Trophoblast cell (in vitro differentiated cells and primary cell): Measurements from ENCODE around the gene PGS1.

Experiments used
- DNase-seq, 2 donors: peaks; one replicate each; pipeline ENCODE4 v3.0.0-alpha.2; 2016
- H2AFZ ChIP-seq: 2 replicates; pipeline ENCODE4 v1.6.1; 2013; ENCODE audit warnings: low read length, moderate library complexity, mild to moderate bottlenecking; ENCODE audit not compliant: insufficient read depth, poor library complexity
- H2AK5ac ChIP-seq: 2 replicates; pipeline ENCODE4 v1.6.1; 2013; ENCODE audit warnings: mild to moderate bottlenecking, low read length
- H2BK120ac ChIP-seq: 2 replicates; pipeline ENCODE4 v1.6.1; 2013; ENCODE audit warnings: low read length, mild to moderate bottlenecking, moderate library complexity; ENCODE audit not compliant: insufficient read depth, poor library complexity
- H2BK12ac ChIP-seq: 2 replicates; pipeline ENCODE4 v1.6.1; 2013; ENCODE audit warnings: mild to moderate bottlenecking, low read length, moderate library complexity
- H2BK5ac ChIP-seq: 2 replicates; pipeline ENCODE4 v1.6.1; 2013; ENCODE audit warnings: low read length, low read depth, moderate library complexity, mild to moderate bottlenecking; ENCODE audit not compliant: poor library complexity
- H3K14ac ChIP-seq: 2 replicates; pipeline ENCODE4 v1.6.1; 2013; ENCODE audit warnings: mild to moderate bottlenecking, low read length
- H3K18ac ChIP-seq: 2 replicates; pipeline ENCODE4 v1.6.1; 2013; ENCODE audit warnings: mild to moderate bottlenecking, low read length
- H3K23ac ChIP-seq: 2 replicates; pipeline ENCODE4 v1.6.1; 2013; ENCODE audit warnings: low read length
- H3K27ac ChIP-seq: 2 replicates; pipeline ENCODE4 v1.5.1; 2013; ENCODE audit warnings: low read depth, mild to moderate bottlenecking, inconsistent platforms, low read length, moderate library complexity
- H3K27me3 ChIP-seq: 2 replicates; pipeline ENCODE4 v1.6.1; 2013; ENCODE audit warnings: inconsistent platforms, mild to moderate bottlenecking, low read length, moderate library complexity; ENCODE audit not compliant: insufficient read depth
- H3K36me3 ChIP-seq, 2 experiments: 1 replicate in 1 of 2; 2 replicates in 1 of 2; pipeline ENCODE4 v1.6.1; 2013; ENCODE audit warnings: low read length in 2 of 2, mild to moderate bottlenecking in 2 of 2, moderate library complexity in 1 of 2; ENCODE audit not compliant: insufficient read depth in 2 of 2, control insufficient read depth in 1 of 2
- H3K4ac ChIP-seq: 2 replicates; pipeline ENCODE4 v1.6.1; 2013; ENCODE audit warnings: low read depth, mild to moderate bottlenecking, low read length, moderate library complexity
- H3K4me1 ChIP-seq, 2 experiments: 1 replicate in 1 of 2; 2 replicates in 1 of 2; pipeline ENCODE4 v1.6.1; 2013; ENCODE audit warnings: low read length in 2 of 2, mild to moderate bottlenecking in 2 of 2, moderate library complexity in 1 of 2; ENCODE audit not compliant: insufficient read depth in 2 of 2, control insufficient read depth in 1 of 2
- H3K4me2 ChIP-seq: 2 replicates; pipeline ENCODE4 v1.6.1; 2013; ENCODE audit warnings: inconsistent platforms, mild to moderate bottlenecking, low read length, moderate library complexity
- H3K4me3 ChIP-seq: 2 replicates; pipeline ENCODE4 v1.5.1; 2013; ENCODE audit warnings: mild to moderate bottlenecking, low read depth, low read length, inconsistent platforms
- H3K79me1 ChIP-seq: one replicate; pipeline ENCODE4 v1.6.1; 2013; ENCODE audit warnings: low read length
- H3K79me2 ChIP-seq: 2 replicates; pipeline ENCODE4 v1.6.1; 2013; ENCODE audit warnings: low read length, mild to moderate bottlenecking; ENCODE audit not compliant: control insufficient read depth, insufficient read depth, poor library complexity
- H3K9ac ChIP-seq: 2 replicates; pipeline ENCODE4 v1.6.1; 2013; ENCODE audit warnings: mild to moderate bottlenecking, low read length
- H3K9me3 ChIP-seq: 2 replicates; pipeline ENCODE4 v1.6.1; 2013; ENCODE audit warnings: low read depth, mild to moderate bottlenecking, control low read depth, inconsistent platforms, low read length; ENCODE audit not compliant: insufficient read depth
- H4K12ac ChIP-seq: 2 replicates; pipeline ENCODE4 v1.6.1; 2013; ENCODE audit warnings: low read depth, mild to moderate bottlenecking, low read length, moderate library complexity
- H4K8ac ChIP-seq: 2 replicates; pipeline ENCODE4 v1.6.1; 2013; ENCODE audit warnings: low read depth, mild to moderate bottlenecking, low read length, moderate library complexity
- H4K91ac ChIP-seq: one replicate; pipeline ENCODE4 v1.6.1; 2013; ENCODE audit warnings: low read depth, mild to moderate bottlenecking, low read length, moderate library complexity
- WGBS: extraction: QIAGEN DNeasy Blood & Tissue Kit; methylation state at CpG from one replicate; pipeline ENCODE4 v1.1.7; 2013; ENCODE audit warnings: missing lambda C conversion rate; ENCODE audit not compliant: insufficient read length, insufficient coverage; ENCODE audit errors: extremely low coverage; 5-methylcytosine and 5-hydroxymethylcytosine counted together

Gene PGS1

GRCh38 chr17:78425429-78425828, 47.0 kb downstream of the PGS1 start:
- H4K12ac ChIP-seq = no peak overlapping the region
- no peak overlapping the region for H3K27ac ChIP-seq
- H3K4me2 ChIP-seq = no peak overlapping the region
- H2BK5ac ChIP-seq = no peak overlapping the region
- H3K79me1 ChIP-seq = peaks cover 5% of the 10 kb centered on the region
- H3K18ac ChIP-seq = no peak overlapping the region
- no peak overlapping the region for H2AFZ ChIP-seq
- H2BK12ac ChIP-seq = no peak overlapping the region
- no peaks in the 10 kb centered on the region for H3K27me3 ChIP-seq
- H3K14ac ChIP-seq = no peak overlapping the region
- no peak overlapping the region for H4K91ac ChIP-seq
- WGBS = no CpG with 5 or more reads among the region's 17 CpGs
- H3K36me3 ChIP-seq = peaks cover 54 to 63% of the 10 kb centered on the region in 2 experiments
- peaks cover 2% of the 10 kb centered on the region for H3K9me3 ChIP-seq
- H3K9ac ChIP-seq = no peak overlapping the region
- no peak for DNase-seq
- no peak overlapping the region for H3K4ac ChIP-seq
- peaks cover 13 to 19% of the 10 kb centered on the region in 2 experiments for H3K4me1 ChIP-seq
- H2AK5ac ChIP-seq = no peak overlapping the region
- H3K23ac ChIP-seq = no peak overlapping the region
- H2BK120ac ChIP-seq = no peak overlapping the region
- no peak overlapping the region for H4K8ac ChIP-seq
- H3K4me3 ChIP-seq = no peak overlapping the region
- H3K79me2 ChIP-seq = no peaks in the 10 kb centered on the region

DNA sequence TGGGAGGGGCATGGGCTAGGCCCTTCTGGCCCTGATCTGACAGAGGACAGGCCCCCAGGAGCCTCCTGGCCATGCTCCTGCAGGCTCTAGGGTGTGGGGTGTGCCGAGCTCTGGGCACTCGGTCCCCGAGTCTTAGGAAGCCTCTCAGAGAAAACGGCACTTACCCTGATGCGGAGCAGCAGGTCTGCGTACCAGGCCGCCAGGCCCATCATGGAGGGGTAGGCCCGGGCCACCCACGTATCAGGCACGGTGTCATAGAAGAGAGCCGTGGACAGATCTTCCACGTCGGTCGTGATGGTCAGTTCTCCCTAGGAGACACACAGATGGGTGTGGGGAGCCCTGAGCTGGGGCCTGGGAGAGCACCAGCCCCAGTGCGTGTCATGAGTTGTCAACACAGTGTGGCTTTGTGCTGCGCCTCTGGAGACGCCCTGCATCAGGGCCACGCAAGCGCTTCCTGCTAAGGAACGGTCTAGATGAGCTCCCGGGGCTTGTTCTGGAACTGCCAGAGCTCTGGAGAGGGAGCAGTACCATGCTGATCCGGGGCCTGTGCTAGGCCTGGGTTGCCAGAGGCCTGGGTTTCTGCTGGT, 47.9 kb downstream of the PGS1 start:
- Histone ChIP-seq H3K79me2 (no peaks in the 10 kb centered on the region), H2BK12ac (no peak overlapping the region), H3K79me1 (peaks cover 5% of the 10 kb centered on the region), H2AFZ (no peak overlapping the region), H4K91ac (no peak overlapping the region), H3K9me3 (peaks cover 2% of the 10 kb centered on the region), H3K4ac (no peak overlapping the region), H2BK120ac (no peak overlapping the region), H3K4me3 (no peak overlapping the region), H3K4me1 (peaks cover 12 to 16% of the 10 kb centered on the region in 2 experiments), H3K18ac (no peak overlapping the region), H3K23ac (no peak overlapping the region), H3K36me3 (peaks cover 53 to 63% of the 10 kb centered on the region in 2 experiments), H3K14ac (no peak overlapping the region), H3K27me3 (no peaks in the 10 kb centered on the region), H4K12ac (no peak overlapping the region), H4K8ac (no peak overlapping the region), H3K9ac (no peak overlapping the region), H2AK5ac (no peak overlapping the region), H2BK5ac (no peak overlapping the region), H3K4me2 (no peak overlapping the region), H3K27ac (no peak overlapping the region)
- no CpG with 5 or more reads among the region's 22 CpGs for WGBS
- no peak for DNase-seq

DNA sequence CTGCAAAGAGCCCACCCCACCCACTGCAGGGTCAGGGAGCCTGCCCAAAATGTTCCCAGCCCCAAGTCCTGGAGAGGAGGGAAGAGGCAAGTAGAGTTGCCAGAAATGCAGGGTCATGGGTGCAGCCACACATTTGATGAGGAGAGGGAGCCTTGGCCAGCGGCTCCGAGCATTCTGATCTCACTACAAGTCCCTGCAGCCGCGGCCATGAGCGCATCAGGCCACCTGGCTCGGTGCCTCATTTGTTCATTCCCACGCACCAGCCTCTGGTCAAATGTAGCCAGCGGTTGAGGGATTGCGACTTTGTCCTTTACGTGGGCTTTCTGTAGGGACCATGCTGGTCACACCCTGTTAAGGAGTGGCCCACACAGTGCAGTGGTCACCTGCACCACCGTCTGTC, 48.7 kb downstream of the PGS1 start:
- no peak overlapping the region for H2BK12ac ChIP-seq
- no peak overlapping the region for H2BK5ac ChIP-seq
- no peak overlapping the region for H3K23ac ChIP-seq
- H3K4me1 ChIP-seq = peaks cover 9 to 12% of the 10 kb centered on the region in 2 experiments
- WGBS = no CpG with 5 or more reads among the region's 11 CpGs
- DNase-seq = no peak
- H3K14ac ChIP-seq = no peak overlapping the region
- no peak overlapping the region for H2BK120ac ChIP-seq
- H3K18ac ChIP-seq = no peak overlapping the region
- peaks cover 53 to 61% of the 10 kb centered on the region in 2 experiments for H3K36me3 ChIP-seq
- H4K8ac ChIP-seq = no peak overlapping the region
- H3K4me2 ChIP-seq = no peak overlapping the region
- no peak overlapping the region for H4K12ac ChIP-seq
- peaks cover 2% of the 10 kb centered on the region for H3K79me1 ChIP-seq
- peaks cover 2% of the 10 kb centered on the region for H3K9me3 ChIP-seq
- H2AK5ac ChIP-seq = no peak overlapping the region
- no peaks in the 10 kb centered on the region for H3K79me2 ChIP-seq
- no peak overlapping the region for H3K9ac ChIP-seq
- H4K91ac ChIP-seq = no peak overlapping the region
- no peak overlapping the region for H3K27ac ChIP-seq
- no peak overlapping the region for H3K4ac ChIP-seq
- H3K27me3 ChIP-seq = no peaks in the 10 kb centered on the region
- no peak overlapping the region for H3K4me3 ChIP-seq
- no peak overlapping the region for H2AFZ ChIP-seq

- Histone ChIP-seq H2BK12ac (no peak overlapping the region), H2BK5ac (no peak overlapping the region), H4K91ac (no peak overlapping the region), H3K27me3 (no peaks in the 10 kb centered on the region), H3K4ac (no peak overlapping the region), H3K36me3 (peaks cover 52 to 54% of the 10 kb centered on the region in 2 experiments), H3K79me1 (peaks cover 2% of the 10 kb centered on the region), H3K18ac (no peak overlapping the region), H2AFZ (no peak overlapping the region), H2AK5ac (no peak overlapping the region), H3K9me3 (peaks cover 2% of the 10 kb centered on the region), H4K8ac (no peak overlapping the region), H3K27ac (no peak overlapping the region), H4K12ac (no peak overlapping the region), H3K14ac (no peak overlapping the region), H3K23ac (no peak overlapping the region), H3K9ac (no peak overlapping the region), H3K4me3 (no peak overlapping the region), H3K4me1 (peaks cover 9 to 12% of the 10 kb centered on the region in 2 experiments), H2BK120ac (no peak overlapping the region), H3K4me2 (no peak overlapping the region), H3K79me2 (no peaks in the 10 kb centered on the region)
- DNase-seq = no peak
- WGBS = no CpG with 5 or more reads among the region's 20 CpGs
These were observed 49.7 kb downstream of the PGS1 start for GRCh38 chr17:78428025-78428575.
